SK-N-MC (cell line): ENCODE results near the gene NUPR1.
"Not testable (repeated sequence)": the region's sequence is repeated elsewhere in the genome, so short reads cannot be mapped to it uniquely, and the experiment has no call there.

Experiments
- DNase-seq: peaks from one replicate; pipeline ENCODE4 v3.0.0-alpha.2; 2011; ENCODE audit warnings: low read depth, low spot score
- H3K27ac ChIP-seq: fragments of 200-600 bp; sonication (generic); 2 replicates; pipeline ENCODE4 v1.5.1; 2016; ENCODE audit warnings: mixed run types
- H3K36me3 ChIP-seq: fragments of 200-600 bp; sonication (generic); 2 replicates; pipeline ENCODE4 v1.6.1; 2017; ENCODE audit warnings: antibody characterized with exemption, low read length, mixed read lengths; ENCODE audit not compliant: insufficient read depth
- H3K4me3 ChIP-seq: fragments of 200-600 bp; sonication (generic); 2 replicates; pipeline ENCODE4 v1.5.1; 2016
- H3K9ac ChIP-seq: fragments of 200-600 bp; sonication (generic); 2 replicates; pipeline ENCODE4 v1.8.0; 2017; ENCODE audit warnings: mixed run types, mixed read lengths; ENCODE audit not compliant: insufficient read length
- H3K9me3 ChIP-seq: fragments of 200-600 bp; sonication (generic); 2 replicates; pipeline ENCODE4 v1.6.1; 2017; ENCODE audit warnings: low read depth, mild to moderate bottlenecking, antibody characterized with exemption, low read length, moderate library complexity, mixed read lengths
- EZH2 ChIP-seq: fragments of 200-600 bp; sonication (generic); IDR thresholded peaks from one replicate; pipeline ENCODE4 v1.6.1; 2017; ENCODE audit warnings: antibody characterized with exemption
- FOXP2 ChIP-seq: optimal IDR thresholded peaks from 2 replicates; pipeline ENCODE3; 2011; ENCODE audit warnings: mild to moderate bottlenecking, moderate library complexity; ENCODE audit not compliant: insufficient read depth; ENCODE audit errors: extremely low read length, control extremely low read depth
- POLR2AphosphoS5 ChIP-seq: IDR thresholded peaks from 2 replicates; pipeline ENCODE4 v1.6.1; 2012; ENCODE audit warnings: mild to moderate bottlenecking, low read depth, low read length, borderline replicate concordance

NUPR1 gene

DNA sequence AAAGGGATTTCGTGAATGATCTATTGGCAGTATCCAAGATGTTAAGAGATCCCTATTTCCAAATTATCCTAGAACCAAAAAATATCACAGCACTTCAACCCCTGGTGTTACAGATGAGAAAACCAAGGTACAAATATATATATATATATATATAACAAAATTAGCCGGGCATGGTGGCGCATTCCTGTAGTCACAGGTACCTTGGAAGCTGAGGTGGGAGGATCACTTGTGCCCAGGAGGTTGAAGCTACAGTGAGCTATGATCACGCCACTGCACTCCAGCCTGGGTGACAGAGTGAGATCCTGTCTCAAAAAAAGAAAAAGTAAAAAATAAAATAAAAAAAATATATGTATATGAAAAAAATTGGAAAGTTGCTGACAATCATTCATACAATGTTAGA, 46.3 kb downstream of the NUPR1 start:
- Histone ChIP-seq H3K9ac (peak overlapping the region; percentile 98), H3K4me3 (peak overlapping the region; percentile 97), H3K27ac (peak overlapping the region; percentile 97), H3K36me3 (peaks cover 4% of the 10 kb centered on the region; the same call in 1 of the 2 replicates), H3K9me3 (no peaks in the 10 kb centered on the region)
- DNase-seq: no peak
- TF ChIP-seq FOXP2: no peak
- TF ChIP-seq POLR2AphosphoS5: no peak
- no peak for TF ChIP-seq EZH2

DNA sequence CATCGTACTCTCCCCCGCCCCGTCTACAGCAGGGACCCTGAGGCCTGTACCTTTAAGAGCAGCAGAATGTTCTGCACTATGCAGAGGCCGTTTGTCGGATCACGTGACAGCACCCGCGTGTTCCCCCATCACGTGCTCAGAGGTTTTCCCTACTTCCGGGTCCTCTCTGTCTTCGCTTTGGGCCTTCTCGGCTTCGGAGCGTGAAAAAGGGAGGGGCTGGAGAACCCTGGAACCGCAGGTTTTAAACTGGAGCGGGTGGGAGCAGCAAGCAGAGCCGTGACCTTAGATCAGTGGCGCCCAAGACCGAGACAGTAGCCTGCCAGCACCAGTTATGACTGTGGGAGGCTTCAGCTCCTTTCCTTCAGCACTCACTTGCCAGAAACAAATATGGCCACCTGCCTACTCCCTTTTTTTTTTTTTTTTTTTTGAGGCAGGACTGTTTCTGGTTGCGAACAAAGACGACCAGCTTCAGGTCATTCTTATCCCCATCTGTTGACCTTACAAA, 46.8 kb downstream of the NUPR1 start, which contains the start of gene CLN3:
Gene CLN3, minus strand, starts transcription at position 105 of the 505 bp plus-strand sequence. CDS start 315 bp downstream, outside the sequence.
- TF ChIP-seq EZH2 (no peak), POLR2AphosphoS5 (peak; percentile 43; the same call in 1 of the 2 replicates)
- Histone ChIP-seq H3K4me3 (peak within 1 kb of the TSS; percentile 97), H3K27ac (peak within 1 kb of the TSS; percentile 97), H3K9me3 (no peaks in the 10 kb centered on the region), H3K9ac (peak within 1 kb of the TSS; percentile 98), H3K36me3 (peaks cover 4% of the 10 kb centered on the region; the same call in 1 of the 2 replicates)
- DNase-seq: peak; percentile 90

DNA sequence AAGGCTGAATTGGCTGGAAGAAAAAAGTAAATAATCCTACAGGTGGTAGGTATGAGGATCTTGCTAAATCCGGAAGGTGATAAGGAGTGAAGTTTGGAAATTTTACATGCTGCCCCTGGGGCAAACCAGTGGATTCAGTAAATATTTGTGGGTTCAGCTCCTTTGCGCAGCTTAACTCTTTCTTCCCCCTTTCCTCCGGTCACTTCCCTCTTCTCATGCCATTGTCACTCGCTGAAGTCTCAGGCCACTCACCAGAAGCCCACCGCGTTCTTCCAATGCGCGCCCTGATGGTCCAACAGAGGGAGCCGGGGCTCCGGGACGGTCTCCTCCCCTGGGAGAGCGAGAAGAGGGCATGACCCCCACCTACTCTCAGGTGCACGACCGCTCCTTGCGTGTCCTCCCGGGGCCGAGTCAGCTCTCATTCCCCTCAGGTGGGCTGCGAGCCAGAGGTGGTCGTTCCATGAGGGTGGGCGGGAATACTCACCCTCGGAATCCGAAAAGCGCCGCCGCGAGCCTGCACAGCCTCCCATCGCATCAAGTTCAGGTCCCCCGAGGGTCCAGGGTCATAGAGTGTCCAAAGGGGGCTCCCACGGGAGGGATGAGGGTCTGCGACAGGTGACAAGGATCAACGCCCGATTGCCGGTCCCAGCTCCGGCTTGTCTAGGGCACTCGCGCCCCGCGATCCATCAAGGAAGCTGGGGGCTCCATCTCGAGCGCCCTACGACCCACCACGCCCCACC, 47.4 kb downstream of the NUPR1 start:
- DNase-seq: no peak
- H3K9ac ChIP-seq: peak overlapping the region; percentile 98

DNA sequence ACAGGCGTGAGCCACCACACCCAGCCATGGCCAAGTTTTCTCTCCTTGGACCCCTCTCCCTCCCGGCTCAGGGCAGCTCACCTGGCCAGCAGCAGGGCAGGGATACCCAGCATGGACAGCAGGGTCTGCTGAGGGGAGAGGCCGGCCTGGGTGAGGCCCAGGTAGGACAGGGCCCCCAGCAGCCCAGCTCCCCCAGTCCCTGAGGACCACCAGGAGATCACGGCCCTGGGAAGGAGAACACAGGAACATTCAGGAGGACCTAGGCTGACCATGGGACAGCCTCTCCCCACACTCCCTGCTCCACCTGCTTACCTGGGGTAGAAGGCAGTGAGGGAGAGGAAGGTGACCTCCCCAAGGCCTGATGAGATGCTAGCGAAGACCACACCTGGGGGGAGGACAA, 52.5 kb downstream of the NUPR1 start:
- Histone ChIP-seq H3K4me3 (no peak overlapping the region), H3K9me3 (no peaks in the 10 kb centered on the region), H3K36me3 (peaks cover 9% of the 10 kb centered on the region; the same call in 1 of the 2 replicates), H3K27ac (no peak overlapping the region), H3K9ac (no peak overlapping the region)
- TF ChIP-seq POLR2AphosphoS5 (no peak), EZH2 (no peak), FOXP2 (no peak)
- DNase-seq: no peak

More for the DNA sequence above, 47.4 kb downstream of the NUPR1 start:
- TF ChIP-seq EZH2 (no peak), FOXP2 (no peak), POLR2AphosphoS5 (no peak)
- Histone ChIP-seq H3K27ac (peak overlapping the region; percentile 97; the same call in 1 of the 2 replicates), H3K9me3 (no peaks in the 10 kb centered on the region), H3K4me3 (peak overlapping the region; percentile 97), H3K36me3 (peaks cover 4% of the 10 kb centered on the region; the same call in 1 of the 2 replicates)

DNA sequence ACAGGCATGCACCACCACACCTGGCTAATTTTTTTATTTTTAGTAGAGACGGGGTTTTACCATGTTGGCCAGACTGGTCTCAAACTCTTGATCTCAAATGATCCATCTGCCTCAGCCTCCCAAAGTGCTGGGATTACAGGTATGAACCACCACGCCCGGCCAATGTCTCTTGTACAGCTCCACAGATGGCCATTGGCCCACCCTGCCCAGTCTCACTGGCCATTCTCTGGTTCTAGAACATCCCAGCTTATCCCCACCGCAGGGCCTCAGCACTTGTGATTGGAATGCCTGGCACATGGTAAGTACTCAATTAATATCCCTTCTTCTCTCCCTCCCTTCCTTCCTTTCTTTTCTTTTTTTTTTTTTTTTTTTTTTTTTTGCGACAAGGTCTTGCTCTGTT, 55.4 kb downstream of the NUPR1 start:
- H3K4me3 ChIP-seq, H3K27ac ChIP-seq, H3K9me3 ChIP-seq, H3K36me3 ChIP-seq, H3K9ac ChIP-seq, DNase-seq: not testable (repeated sequence)
